GM18505 (cell line): ENCODE results near the gene ABCC11.
A peak's percentile ranks its signal among the peaks of the same experiment; 100 is the strongest.

Experiments
- ATAC-seq: cut with Tn5 transposase; IDR thresholded peaks from one replicate; pipeline ENCODE4 v1.9.1; 2021; ENCODE audit not compliant: unreplicated experiment
- POLR2A ChIP-seq: IDR thresholded peaks from 4 replicates; pipeline ENCODE4 v1.6.1; 2011; ENCODE audit warnings: borderline replicate concordance; ENCODE audit not compliant: insufficient read depth, insufficient read length; ENCODE audit errors: extremely low read depth

ABCC11 gene

DNA sequence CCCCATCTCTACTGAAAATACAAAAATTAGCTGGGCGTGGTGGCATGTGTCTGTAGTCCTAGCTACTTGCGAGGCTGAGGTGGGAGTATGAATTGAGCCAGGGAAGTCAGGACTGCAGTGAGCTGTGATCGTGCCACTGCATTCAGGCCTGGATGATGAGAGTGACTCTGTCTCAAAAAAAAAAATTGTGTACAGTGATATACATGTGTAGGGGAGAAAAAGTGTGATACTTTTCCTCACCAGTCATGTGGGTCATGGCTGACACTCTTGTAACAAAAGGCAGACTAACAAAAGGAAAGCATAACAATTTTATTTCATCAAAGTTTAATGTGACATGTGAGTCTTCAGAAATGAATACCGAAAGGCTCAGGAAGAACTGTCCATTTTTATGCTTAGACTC lies 89.5 kb downstream of the ABCC11 start:
- no peak for TF ChIP-seq POLR2A
- no peak for ATAC-seq

DNA sequence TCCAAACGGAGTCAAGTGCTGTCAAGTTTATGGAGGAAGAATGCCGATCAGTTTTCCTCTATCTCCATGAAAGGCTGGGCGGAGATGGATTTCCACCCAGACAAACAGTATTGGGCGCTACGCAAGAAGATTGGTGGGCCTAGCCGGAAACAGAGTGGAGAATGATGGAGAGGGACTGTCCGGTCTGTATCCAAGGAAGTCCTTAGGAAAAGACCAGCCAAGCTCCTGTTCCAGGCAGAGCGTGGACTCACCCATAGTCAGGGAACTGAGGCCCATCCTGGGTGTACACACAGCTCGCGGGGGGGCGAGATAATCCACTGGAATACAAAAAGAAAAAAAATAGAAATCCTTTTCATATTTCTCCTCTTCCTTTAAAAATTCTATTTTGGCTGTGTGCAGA lies 90.0 kb downstream of the ABCC11 start:
- no peak for ATAC-seq
- TF ChIP-seq POLR2A: no peak

DNA sequence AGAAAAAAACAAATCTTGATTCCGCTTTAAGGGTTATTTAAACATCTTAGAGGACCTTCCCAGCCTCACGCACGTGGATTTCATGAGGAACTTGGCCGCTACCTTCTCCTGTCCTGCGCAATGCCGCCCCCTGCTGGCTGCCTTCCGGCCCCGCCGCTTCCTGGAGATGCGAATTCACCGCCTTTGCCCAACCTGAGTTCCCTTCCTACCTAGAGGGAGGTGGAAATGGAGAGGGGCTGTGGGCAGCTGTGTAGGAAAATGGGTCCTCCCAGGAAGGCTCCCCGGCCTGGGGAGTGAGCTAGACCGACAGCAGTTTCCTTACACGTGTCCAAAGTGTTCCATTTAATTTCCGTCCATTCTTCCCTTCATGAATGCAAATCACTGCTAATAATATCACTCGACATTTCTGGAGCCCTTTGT lies 90.5 kb downstream of the ABCC11 start:
- peak; percentile 51 for ATAC-seq
- no peak for TF ChIP-seq POLR2A

DNA sequence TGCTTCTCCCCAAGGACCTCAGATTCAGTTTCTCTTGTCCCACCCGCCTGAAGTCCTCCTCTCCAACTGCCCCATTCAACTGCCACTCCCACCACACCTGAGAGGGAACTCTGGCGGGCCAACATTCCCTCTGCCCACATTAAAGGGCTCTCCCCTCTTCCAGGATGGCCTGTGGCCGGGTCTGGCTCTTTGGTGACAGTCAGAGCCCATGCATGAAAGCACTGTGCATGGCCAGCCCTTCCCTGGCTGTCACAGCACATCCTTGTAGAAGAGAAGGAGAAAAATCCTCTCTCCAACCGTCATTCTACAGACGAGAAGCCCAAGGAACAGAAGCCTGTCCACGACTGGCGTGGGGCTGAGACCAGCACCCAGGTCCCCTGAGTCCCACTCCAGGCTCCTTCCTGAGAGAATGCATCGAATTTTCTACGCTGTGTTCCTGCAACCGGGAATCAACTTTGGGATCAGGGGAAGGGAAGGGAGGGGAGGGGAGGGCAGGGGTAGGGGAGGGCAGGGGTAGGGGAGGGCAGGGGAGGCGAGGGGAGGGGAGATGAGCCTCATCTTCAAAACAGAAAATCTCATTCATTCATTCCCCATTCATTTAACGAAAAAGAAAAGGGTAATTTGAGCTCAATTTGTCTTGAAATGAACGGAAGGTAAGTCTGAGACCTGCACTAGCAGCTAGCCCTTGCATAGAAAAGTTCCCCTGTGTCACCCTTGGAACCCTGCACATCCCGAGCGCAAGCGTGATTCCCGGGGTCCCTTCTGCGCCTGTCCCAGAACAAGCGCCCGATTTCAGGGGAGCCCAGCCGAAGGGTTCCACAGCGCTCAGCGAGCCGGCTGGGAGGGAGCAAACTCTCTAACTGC lies 91.2 kb downstream of the ABCC11 start, which contains the start of gene ABCC12:
Gene ABCC12 (minus strand): TSS at position 68 of the 864 bp plus-strand sequence. CDS start 9,569 bp downstream, outside the sequence.
- no peak for TF ChIP-seq POLR2A
- no peak for ATAC-seq

DNA sequence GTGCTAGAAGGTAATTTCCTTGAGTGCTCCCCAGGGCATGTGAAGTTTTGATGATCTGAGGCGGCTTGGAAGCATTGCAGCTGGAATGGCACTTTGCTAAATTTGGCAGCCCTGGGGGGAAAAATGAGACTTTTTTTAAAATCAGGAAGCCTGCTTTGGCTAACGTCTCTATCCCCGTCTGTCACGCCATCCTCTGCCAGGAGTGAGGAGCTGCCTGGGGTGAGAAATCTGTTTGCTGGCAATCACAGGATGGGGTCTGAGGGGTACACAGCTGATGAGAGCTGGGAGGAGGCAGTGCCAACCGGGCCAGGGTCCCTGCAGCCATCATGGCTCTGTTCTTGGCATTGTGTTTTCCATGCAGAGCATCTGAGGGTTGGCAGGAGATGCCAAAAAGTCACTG lies 93.6 kb downstream of the ABCC11 start:
- TF ChIP-seq POLR2A: no peak
- ATAC-seq: no peak

DNA sequence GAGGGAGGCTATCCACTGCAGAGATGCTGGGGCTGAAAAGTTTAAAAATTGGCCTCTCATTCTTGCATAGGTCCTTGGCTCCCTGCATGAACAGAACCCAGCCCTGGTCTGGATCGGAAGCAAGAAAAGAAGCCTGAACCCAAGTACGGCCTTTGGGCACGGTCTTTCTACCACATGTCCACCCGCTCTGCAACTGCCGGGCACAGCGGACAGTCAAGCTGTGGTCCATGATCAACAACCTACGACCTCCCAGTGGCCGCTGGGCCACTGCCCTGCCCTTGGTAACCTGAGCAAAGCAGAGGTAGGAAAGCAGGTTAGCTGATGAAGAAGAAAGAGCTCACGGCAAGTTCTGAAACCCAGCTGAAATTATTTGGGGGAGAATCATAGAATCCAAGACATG lies 95.1 kb downstream of the ABCC11 start:
- ATAC-seq: no peak
- TF ChIP-seq POLR2A: no peak

DNA sequence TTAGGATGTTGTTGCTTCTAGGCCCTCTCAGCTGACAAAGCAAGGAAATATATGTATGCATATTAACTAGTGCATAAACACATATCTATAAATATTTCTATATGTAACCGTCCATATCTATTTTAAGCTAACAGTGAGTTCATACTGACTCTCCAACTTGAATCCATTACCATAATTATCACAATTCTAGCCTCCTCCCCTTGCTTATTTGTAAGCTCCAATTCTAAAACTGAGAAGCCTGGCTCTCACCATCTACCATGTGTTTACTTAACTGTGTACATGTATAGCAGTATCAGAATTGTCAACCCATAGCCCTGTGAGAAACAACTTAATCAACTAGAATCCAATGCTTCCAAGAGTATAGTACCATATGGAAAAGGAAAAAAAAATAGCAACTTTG lies 96.6 kb downstream of the ABCC11 start:
- ATAC-seq: no peak
- TF ChIP-seq POLR2A: no peak

DNA sequence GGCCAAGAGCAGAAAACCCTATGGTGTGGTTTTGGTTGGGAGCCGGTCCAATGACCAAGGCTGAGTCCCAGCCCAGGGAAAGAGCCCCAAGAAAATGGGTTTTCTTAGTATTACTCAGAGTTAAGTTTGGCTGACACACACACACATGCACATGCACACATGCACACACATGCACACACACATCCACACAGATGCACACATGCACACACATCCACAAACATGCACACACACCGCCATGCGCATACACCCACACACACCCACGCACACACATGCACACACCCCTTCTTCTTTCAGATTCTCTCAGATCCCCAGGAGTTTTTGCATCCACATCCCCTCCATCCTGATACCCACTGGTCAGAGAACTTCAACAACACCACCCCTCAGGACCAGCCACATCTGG lies 100.6 kb downstream of the ABCC11 start:
- no peak for ATAC-seq
- no peak for TF ChIP-seq POLR2A

DNA sequence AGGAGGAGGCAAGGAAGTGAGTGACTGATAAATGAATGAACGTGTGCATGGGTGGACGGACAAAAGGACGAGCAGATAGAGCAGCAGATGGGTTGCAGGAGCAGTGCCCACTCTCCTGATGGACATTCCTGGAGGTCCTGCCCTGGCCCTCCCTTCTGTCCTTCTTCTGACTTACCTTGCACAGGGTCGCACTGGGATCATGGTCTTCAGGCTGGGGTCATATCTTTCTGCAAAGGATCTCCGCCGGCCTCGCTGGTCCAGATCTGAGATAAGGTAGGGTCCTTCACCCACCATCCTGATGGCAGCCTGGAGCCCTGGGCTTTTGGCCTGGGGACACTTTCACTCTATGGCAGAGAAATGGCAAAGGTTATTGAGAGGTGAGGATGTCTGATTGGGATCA lies 101.2 kb downstream of the ABCC11 start:
- no peak for ATAC-seq
- no peak for TF ChIP-seq POLR2A

DNA sequence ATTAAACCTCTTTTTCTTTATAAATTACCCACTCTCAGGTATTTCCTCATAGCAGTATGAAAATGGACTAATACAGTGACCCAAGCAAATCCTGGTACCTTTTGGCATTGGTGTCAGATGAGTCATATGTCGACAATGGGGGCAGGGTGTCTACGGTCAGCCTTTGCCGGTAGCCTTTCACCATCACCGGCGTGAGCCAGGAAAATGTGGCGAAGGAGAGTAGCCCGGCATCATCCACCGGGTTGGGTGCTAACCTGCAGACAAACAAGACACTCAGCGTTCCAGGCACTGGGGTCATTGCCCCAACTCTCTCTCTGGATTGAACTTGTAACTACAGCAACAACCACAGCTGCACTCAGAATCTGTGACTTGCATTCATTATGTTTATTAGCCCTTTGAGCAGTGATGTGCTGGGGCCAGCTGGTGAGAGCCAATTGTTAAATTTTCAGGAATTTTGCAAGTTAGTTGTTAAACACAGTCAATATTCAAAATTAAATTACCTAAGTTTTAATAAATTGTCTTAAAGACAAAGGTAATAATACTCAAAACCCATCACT lies 103.4 kb downstream of the ABCC11 start:
- ATAC-seq: no peak

DNA sequence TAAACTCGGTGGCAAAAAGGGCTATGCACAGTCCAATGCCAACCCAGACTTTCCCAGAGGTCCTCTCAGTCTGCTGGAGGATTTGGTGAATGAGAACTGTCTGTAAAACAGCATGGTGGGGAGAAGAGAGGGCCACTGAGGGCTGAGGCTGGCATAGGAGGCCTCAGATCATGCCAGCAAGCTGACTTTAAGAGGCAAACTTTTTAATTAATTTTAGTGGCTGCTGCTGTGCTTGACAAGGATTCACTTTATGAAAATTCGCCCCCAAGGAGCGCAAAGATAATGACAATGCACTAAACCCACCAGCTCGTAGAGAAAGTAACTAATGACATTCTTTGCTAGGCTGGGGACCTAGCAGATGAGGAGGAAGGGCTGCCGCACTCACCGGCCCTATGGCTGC lies 106.5 kb downstream of the ABCC11 start:
- no peak for ATAC-seq
- TF ChIP-seq POLR2A: no peak

More for the DNA sequence above, 103.4 kb downstream of the ABCC11 start:
- TF ChIP-seq POLR2A: no peak

DNA sequence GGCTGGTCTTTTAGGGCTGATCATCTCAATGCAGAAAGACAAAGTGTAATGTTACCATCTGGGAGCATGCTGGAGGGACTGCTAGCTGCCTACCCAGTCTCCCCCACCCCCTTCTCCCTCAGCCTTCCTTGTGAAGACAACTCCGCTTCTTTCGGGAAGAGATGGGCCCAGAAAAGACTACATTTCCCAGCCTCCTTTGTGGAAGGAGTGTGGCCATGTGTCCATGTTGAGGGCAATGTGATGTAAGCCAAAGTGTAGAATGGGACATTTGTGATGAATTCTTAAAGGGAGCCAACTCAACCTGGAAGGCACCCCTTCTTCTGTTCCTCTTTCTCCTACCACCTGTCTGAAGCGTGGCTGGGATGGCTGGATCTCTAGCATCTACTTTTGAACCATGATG lies 107.8 kb downstream of the ABCC11 start:
- ATAC-seq: no peak
- no peak for TF ChIP-seq POLR2A

DNA sequence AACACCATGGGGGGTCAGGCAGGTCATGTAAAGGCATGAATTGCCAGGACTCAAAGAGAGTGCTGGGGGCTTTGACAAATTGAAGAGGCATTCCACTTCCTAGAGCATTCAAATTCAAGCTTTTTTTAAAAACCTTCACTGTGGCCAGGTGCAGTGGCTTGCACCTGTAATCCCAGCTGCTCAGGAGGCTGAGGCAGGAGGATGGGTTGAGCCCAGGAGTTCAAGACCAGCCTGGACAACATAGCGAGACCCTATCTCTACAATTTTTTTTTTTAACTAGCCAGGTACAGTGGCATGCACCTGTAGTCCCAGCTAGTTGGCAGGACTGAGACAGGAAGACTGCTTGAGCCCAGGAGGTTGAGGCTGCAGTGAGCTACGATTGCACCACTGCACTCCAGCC lies 108.8 kb downstream of the ABCC11 start:
- ATAC-seq: no peak
- no peak for TF ChIP-seq POLR2A

DNA sequence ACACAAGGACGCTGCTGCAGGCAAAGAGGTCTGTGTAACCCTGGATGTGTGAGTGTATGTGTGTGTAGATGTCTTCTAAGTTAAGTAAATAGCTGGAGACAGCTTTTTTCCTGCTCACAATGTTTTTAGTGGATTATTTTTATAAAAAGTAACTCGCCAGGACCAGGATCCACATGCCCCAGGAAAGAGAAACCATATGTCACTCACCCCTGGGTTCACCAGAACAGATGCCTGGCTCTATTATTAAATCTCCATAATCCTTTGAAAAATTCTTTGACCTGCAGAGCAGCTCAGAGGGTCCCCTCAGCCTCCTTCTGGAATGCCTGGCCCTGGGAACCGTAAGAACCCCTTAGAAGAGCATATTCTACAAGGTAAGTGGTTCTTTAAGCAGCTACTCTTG lies 109.5 kb downstream of the ABCC11 start:
- TF ChIP-seq POLR2A: no peak
- no peak for ATAC-seq
